T-helper 2 cell treated with Interferon-gamma antibody and Interleukin-4, amounts not matched to agents 100 ng/mL and 5 ng/mL, for 36 hours (primary cell): Measurements from ENCODE around the gene MICAL3. TPM values are rescaled to one million over a fixed set of nuclear protein-coding genes. Genes with fewer than 3 reads are reported as not detected.
"Not testable (repeated sequence)": the region's sequence is repeated elsewhere in the genome, so short reads cannot be mapped to it uniquely, and the experiment has no call there.

Source experiments
- intact Hi-C: fragments of 100-400 bp; cut with micrococcal nuclease; formaldehyde crosslinking; loops from one replicate; pipeline ENCODE4 v1.15.1; 2023
- total RNA-seq: library from RNA; stranded (reverse); gene quantifications from 2 replicates; pipeline ENCODE4 v1.2.3, GENCODE V29; 2022

The MICAL3 gene
- total RNA-seq, 1 donor from 2014 or later = 38.7 TPM

GRCh38 chr22:18031695-18032454 is 7.5 kb upstream of the MICAL3 start:
- intact Hi-C loops = no loop called here

GRCh38 chr22:18029686-18030267 is 5.4 kb upstream of the MICAL3 start:
- intact Hi-C loops = no loop called here

- intact Hi-C loops = no loop called here
Observed at GRCh38 chr22:18028817-18029527, 4.6 kb upstream of the MICAL3 start.

- intact Hi-C loops = loop anchor here (1.0 to 2.0 kb wide), 3 partner anchors 25 to 195 kb away; no protein-coding TSS in a partner anchor
Observed at GRCh38 chr22:18025898-18026297, 1.5 kb upstream of the MICAL3 start.

GRCh38 chr22:18024956-18025720 is 777 bp upstream of the MICAL3 start:
- intact Hi-C loops = loop anchor here (1.0 to 2.0 kb wide), 3 partner anchors 24 to 194 kb away; no protein-coding TSS in a partner anchor

GRCh38 chr22:18023509-18024275 is 669 bp downstream of the MICAL3 start:
- intact Hi-C loops = loop anchor here (2.0 kb wide), 2 partner anchors 23 to 193 kb away; no protein-coding TSS in a partner anchor

GRCh38 chr22:18022876-18023275 is 1.5 kb downstream of the MICAL3 start:
- intact Hi-C loops = no loop called here

- intact Hi-C loops = no loop called here
Observed at GRCh38 chr22:18021431-18021830, 2.9 kb downstream of the MICAL3 start.

GRCh38 chr22:18020743-18021142 is 3.6 kb downstream of the MICAL3 start:
- intact Hi-C loops = not testable (repeated sequence)

GRCh38 chr22:18013947-18014346 is 10.4 kb downstream of the MICAL3 start:
- intact Hi-C loops = no loop called here

GRCh38 chr22:18013436-18013835 is 10.9 kb downstream of the MICAL3 start:
- intact Hi-C loops = no loop called here

- intact Hi-C loops = no loop called here
Observed at GRCh38 chr22:18012531-18012930, 11.8 kb downstream of the MICAL3 start.

- intact Hi-C loops = no loop called here
Observed at GRCh38 chr22:18010266-18010665, 14.1 kb downstream of the MICAL3 start.

GRCh38 chr22:18008136-18008535 is 16.2 kb downstream of the MICAL3 start:
- intact Hi-C loops = no loop called here

GRCh38 chr22:18005201-18005926 is 19.0 kb downstream of the MICAL3 start:
- intact Hi-C loops = no loop called here

- intact Hi-C loops = loop anchor here (1.0 to 2.0 kb wide), 2 partner anchors 23 to 74 kb away; partner anchors contain the start of gene MICAL3
Observed at GRCh38 chr22:18001894-18002315, 22.5 kb downstream of the MICAL3 start.

GRCh38 chr22:18001040-18001893 is 23.1 kb downstream of the MICAL3 start:
- intact Hi-C loops = loop anchor here (1.0 to 2.0 kb wide), 2 partner anchors 24 to 75 kb away; partner anchors contain the start of gene MICAL3

GRCh38 chr22:18000441-18001039 is 23.8 kb downstream of the MICAL3 start:
- intact Hi-C loops = loop anchor here (1.0 to 2.0 kb wide), 2 partner anchors 24 to 76 kb away; partner anchors contain the start of gene MICAL3
